H1 (cell line): Measurements from ENCODE around the gene BTAF1. TPM values are rescaled to one million over a fixed set of nuclear protein-coding genes. Genes with fewer than 3 reads are reported as not detected.

Experiments used
- CHD1 ChIP-seq: IDR thresholded peaks from 2 replicates; pipeline ENCODE4 v1.6.1; 2012; ENCODE audit warnings: low read depth, low read length, improper control_type of control experiment
- CHD7 ChIP-seq: fragments of 300-600 bp; sonication (generic); IDR thresholded peaks from 2 replicates; pipeline ENCODE4 v1.7.1; 2012; ENCODE audit warnings: low read length, moderate library complexity, mild to moderate bottlenecking, inconsistent platforms; ENCODE audit not compliant: insufficient replicate concordance
- JUN ChIP-seq: IDR thresholded peaks from 2 replicates; pipeline ENCODE4 v1.6.1; 2011; ENCODE audit warnings: low read depth, mild to moderate bottlenecking, improper control_type of control experiment, low read length
- KDM4A ChIP-seq: IDR thresholded peaks from one replicate; pipeline ENCODE4 v1.7.1; 2012; ENCODE audit warnings: low read depth, mild to moderate bottlenecking, moderate library complexity, low read length, inconsistent platforms; ENCODE audit not compliant: severe bottlenecking
- NRF1 ChIP-seq: IDR thresholded peaks from 2 replicates; pipeline ENCODE4 v1.6.1; 2011; ENCODE audit warnings: mild to moderate bottlenecking, low read depth, low read length, improper control_type of control experiment
- PHF8 ChIP-seq: fragments of 200-600 bp; sonication (generic); conservative IDR thresholded peaks from 2 replicates; pipeline ENCODE4 v1.7.1; 2012; ENCODE audit warnings: low read depth, mild to moderate bottlenecking, inconsistent platforms, low read length, moderate library complexity
- POLR2A ChIP-seq, 2 experiments: IDR thresholded peaks; 1 replicate in 1 of 2; 2 replicates in 1 of 2; pipeline ENCODE4 v1.6.1; 2011; ENCODE audit warnings: low read depth in 2 of 2, low read length in 2 of 2, mild to moderate bottlenecking in 2 of 2; ENCODE audit errors: control extremely low read depth in 1 of 2
- RAD21 ChIP-seq, 2 experiments: IDR thresholded peaks in 1 of 2; conservative IDR thresholded peaks in 1 of 2; 2 replicates each; pipeline ENCODE4 v1.6.1; 2011; ENCODE audit warnings: low read depth in 2 of 2, low read length in 2 of 2, improper control_type of control experiment in 1 of 2, inconsistent platforms in 1 of 2, mild to moderate bottlenecking in 1 of 2, moderate library complexity in 1 of 2
- RFX5 ChIP-seq: IDR thresholded peaks from 2 replicates; pipeline ENCODE4 v1.6.1; 2011; ENCODE audit warnings: low read depth, low read length, improper control_type of control experiment, borderline replicate concordance
- SP2 ChIP-seq: IDR thresholded peaks from 2 replicates; pipeline ENCODE4 v1.6.1; 2012; ENCODE audit warnings: mild to moderate bottlenecking, low read length, inconsistent platforms
- SUZ12 ChIP-seq: fragments of 200-600 bp; sonication (generic); IDR thresholded peaks from 2 replicates; pipeline ENCODE4 v1.6.1; 2012; ENCODE audit warnings: mild to moderate bottlenecking, inconsistent platforms, low read length, moderate library complexity, mixed read lengths
- polyA plus RNA-seq, 7 experiments: library from polyadenylated mRNA; depleted of rRNA in 3 of 7; stranded (reverse) in 5 of 7; unstranded in 2 of 7; fragments of >200 nt in 5 of 7; fragments of 200-250 nt in 2 of 7; gene quantifications; 1 replicate in 5 of 7; 2 replicates in 1 of 7; 4 replicates in 1 of 7; pipeline versions ENCODE4 v1.2.1 to v1.2.3, GENCODE V29; 2011 to 2013; ENCODE audit warnings: missing spikeins in 2 of 7, mixed read lengths in 2 of 7
- total RNA-seq: library from RNA; stranded (reverse); fragmentation: NEBNext Ultra II Directional; extraction: Animal tissue kit (Norgen Biotek cat#: 25700); gene quantifications from 2 replicates; pipeline ENCODE4 v1.2.1, GENCODE V29; 2021

The BTAF1 gene
- total and polyA plus RNA-seq, 2 of the 8 experiments (the other 6 are each of a cell fraction or from before 2014, with no cell fraction given) = 24.5 to 39.1 TPM

GRCh38 chr10:91925022-91925320, 1.4 kb downstream of the BTAF1 start (continued):
- TF ChIP-seq CHD7 = no peak
- no peak for TF ChIP-seq KDM4A
- no peak for TF ChIP-seq SP2
- TF ChIP-seq CHD1 = no peak
- TF ChIP-seq JUN = no peak
- no peak for TF ChIP-seq RFX5
- no peak for TF ChIP-seq POLR2A (IDR thresholded peaks at IDR 0.05; ENCODE audit: control extremely low read depth in 1 of 2, low read depth in 2 of 2, low read length in 2 of 2)
- TF ChIP-seq PHF8 = no peak
- TF ChIP-seq NRF1 = no peak
- TF ChIP-seq SUZ12 = no peak
- TF ChIP-seq RAD21 (IDR thresholded peaks at IDR 0.05 in 1 of 2, conservative IDR thresholded peaks at IDR 0.05 in 1 of 2; ENCODE audit: low read depth in 2 of 2, low read length in 2 of 2) = no peak
